SK-N-SH treated with all-trans-retinoic acid at 6 μM for 48 hours (cell line): Measurements from ENCODE around the gene CELA1.

ENCODE experiments used
- CREB5 ChIP-seq: fragments of 250-450 bp; sonication (Bioruptor Pico); IDR thresholded peaks from 2 replicates; pipeline ENCODE4 v1.5.1; 2020; ENCODE audit warnings: low read depth, mild to moderate bottlenecking, moderate library complexity
- CSDC2 ChIP-seq: fragments of 250-450 bp; sonication (Bioruptor Pico); IDR thresholded peaks from 2 replicates; pipeline ENCODE4 v1.5.0; 2020; ENCODE audit warnings: mild to moderate bottlenecking, moderate library complexity
- CSRNP3 ChIP-seq: fragments of 250-450 bp; sonication (Bioruptor Pico); IDR thresholded peaks from 2 replicates; pipeline ENCODE4 v1.5.1; 2021; ENCODE audit warnings: mild to moderate bottlenecking, moderate library complexity
- ESRRG ChIP-seq: fragments of 250-450 bp; sonication (Bioruptor Pico); IDR thresholded peaks from 2 replicates; pipeline ENCODE4 v1.6.1; 2021; ENCODE audit warnings: mild to moderate bottlenecking
- PATZ1 ChIP-seq: fragments of 250-450 bp; sonication (Bioruptor Pico); IDR thresholded peaks from 2 replicates; pipeline ENCODE4 v1.8.0; 2020; ENCODE audit warnings: mild to moderate bottlenecking, moderate library complexity, borderline replicate concordance
- POU6F1 ChIP-seq: fragments of 250-450 bp; sonication (Bioruptor Pico); IDR thresholded peaks from 2 replicates; pipeline ENCODE4 v1.8.0; 2021; ENCODE audit warnings: low read depth, mild to moderate bottlenecking, moderate library complexity, borderline replicate concordance
- PPARA ChIP-seq: fragments of 250-450 bp; sonication (Bioruptor Pico); IDR thresholded peaks from 2 replicates; pipeline ENCODE4 v1.5.0; 2020; ENCODE audit warnings: mild to moderate bottlenecking, borderline replicate concordance
- SNAI2 ChIP-seq: fragments of 250-450 bp; sonication (Bioruptor Pico); IDR thresholded peaks from 2 replicates; pipeline ENCODE4 v1.5.0; 2020; ENCODE audit warnings: mild to moderate bottlenecking, moderate library complexity
- ZC3H10 ChIP-seq: fragments of 250-450 bp; sonication (Bioruptor Pico); IDR thresholded peaks from 2 replicates; pipeline ENCODE4 v1.5.1; 2021; ENCODE audit warnings: mild to moderate bottlenecking, moderate library complexity
- ZNF70 ChIP-seq: fragments of 450-650 bp; formaldehyde crosslinking; IDR thresholded peaks from 2 replicates; pipeline ENCODE4 v1.5.0; 2020; ENCODE audit warnings: mild to moderate bottlenecking, moderate library complexity

GRCh38 chr12:51357374-51358047 is 11.0 kb upstream of the CELA1 start:
- TF ChIP-seq CREB5 (CRISPR knock-in tag) = no peak
- TF ChIP-seq PATZ1 (CRISPR knock-in tag) = no peak
- no peak for TF ChIP-seq SNAI2
- no peak for TF ChIP-seq ZC3H10 (CRISPR knock-in tag)
- TF ChIP-seq CSRNP3 (CRISPR knock-in tag) = no peak
- TF ChIP-seq ESRRG (CRISPR knock-in tag) = no peak
- no peak for TF ChIP-seq PPARA
- no peak for TF ChIP-seq ZNF70 (CRISPR knock-in tag)
- no peak for TF ChIP-seq CSDC2 (CRISPR knock-in tag)
- TF ChIP-seq POU6F1 (CRISPR knock-in tag) = no peak
